HepG2 (cell line): ENCODE measurements around the gene TDRD10.

Source experiments
- ATF1 ChIP-seq: IDR thresholded peaks from 2 replicates; pipeline ENCODE4 v1.6.1; 2016; ENCODE audit warnings: mild to moderate bottlenecking, control low read depth
- CBX5 ChIP-seq: sonication (generic); formaldehyde crosslinking; IDR thresholded peaks from 2 replicates; pipeline ENCODE4 v1.4.0; 2020; ENCODE audit warnings: missing genetic modification reagents, borderline replicate concordance
- CTCF ChIP-seq: sonication (generic); formaldehyde crosslinking; IDR thresholded peaks from 2 replicates; pipeline ENCODE4 v1.5.0; 2020; ENCODE audit warnings: mild to moderate bottlenecking, missing genetic modification reagents, moderate library complexity
- EZH2 ChIP-seq: conservative IDR thresholded peaks from 2 replicates; pipeline ENCODE4 v1.6.1; 2012; ENCODE audit warnings: mild to moderate bottlenecking, low read depth, low read length, moderate library complexity
- GATAD1 ChIP-seq: IDR thresholded peaks from 2 replicates; pipeline ENCODE4 v1.6.1; 2016; ENCODE audit warnings: missing genetic modification reagents, missing compliant biosample characterization
- NFYB ChIP-seq: sonication (generic); formaldehyde crosslinking; IDR thresholded peaks from 2 replicates; pipeline ENCODE4 v1.4.0; 2020; ENCODE audit warnings: missing genetic modification reagents
- POLR2A ChIP-seq, 2 experiments: IDR thresholded peaks; 2 replicates each; pipeline ENCODE4 v1.6.1; 2011; ENCODE audit warnings: low read depth in 2 of 2, low read length in 2 of 2, mild to moderate bottlenecking in 1 of 2, moderate library complexity in 1 of 2; ENCODE audit not compliant: insufficient read depth in 1 of 2
- RAD51 ChIP-seq: fragments of 450-650 bp; IDR thresholded peaks from 2 replicates; pipeline ENCODE4 v1.6.1; 2016; ENCODE audit warnings: borderline replicate concordance
- SCMH1 ChIP-seq: sonication (generic); formaldehyde crosslinking; IDR thresholded peaks from 2 replicates; pipeline ENCODE4 v1.9.0; 2021; ENCODE audit warnings: missing genetic modification reagents, mild to moderate bottlenecking, borderline replicate concordance
- ZBTB10 ChIP-seq: sonication (generic); formaldehyde crosslinking; IDR thresholded peaks from 2 replicates; pipeline ENCODE4 v1.4.0; 2020; ENCODE audit warnings: missing genetic modification reagents, borderline replicate concordance
- ZUFSP ChIP-seq: sonication (generic); formaldehyde crosslinking; IDR thresholded peaks from 2 replicates; pipeline ENCODE4 v1.9.0; 2021; ENCODE audit warnings: missing genetic modification reagents, mild to moderate bottlenecking, borderline replicate concordance

DNA sequence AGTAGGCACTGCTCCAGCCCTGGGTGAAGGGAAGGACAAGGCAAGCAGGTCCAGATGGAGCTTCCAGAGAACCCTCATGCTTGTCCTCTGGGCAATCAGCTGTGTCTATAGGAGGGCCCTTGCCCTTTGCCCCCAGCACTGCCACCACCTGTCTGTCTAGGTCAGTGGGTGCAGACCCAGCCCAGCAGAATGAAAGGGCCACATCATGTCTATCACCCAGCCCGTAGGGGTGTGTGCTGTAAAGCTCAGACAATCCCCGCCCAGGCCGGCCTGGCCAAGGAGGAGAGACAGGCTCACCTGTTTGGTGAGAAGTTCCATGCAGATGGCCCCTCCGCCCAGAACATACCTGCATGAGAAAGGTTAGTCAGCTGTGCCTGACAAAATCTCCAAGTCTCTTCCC, 49.5 kb downstream of the TDRD10 start:
- TF ChIP-seq CTCF (CRISPR knock-in tag) (no peak), EZH2 (no peak), CBX5 (CRISPR knock-in tag) (no peak), ZUFSP (CRISPR knock-in tag) (no peak), ATF1 (CRISPR knock-in tag) (no peak), ZBTB10 (no peak), NFYB (CRISPR knock-in tag) (no peak), GATAD1 (CRISPR knock-in tag) (no peak), SCMH1 (CRISPR knock-in tag) (no peak), RAD51 (no peak), POLR2A (IDR thresholded peaks at IDR 0.05; ENCODE audit: insufficient read depth in 1 of 2, low read depth in 2 of 2, low read length in 2 of 2) (no peak)
